A549 treated with RU486 at 1 μM for 4 hours (cell line): Measurements from ENCODE around the gene TDG. TPM values are rescaled to one million over a fixed set of nuclear protein-coding genes. Genes with fewer than 3 reads are reported as not detected.

Experiments
- total RNA-seq: library from RNA; stranded (reverse); fragments of 200-300 nt; extraction: Qiagen RNA extraction; gene quantifications from 5 replicates; pipeline ENCODE4 v1.2.3, GENCODE V29; 2022; ENCODE audit warnings: low read depth

The TDG gene
- total RNA-seq: 20.0 to 35.6 TPM (median 28.3 TPM) in 5 replicates

DNA sequence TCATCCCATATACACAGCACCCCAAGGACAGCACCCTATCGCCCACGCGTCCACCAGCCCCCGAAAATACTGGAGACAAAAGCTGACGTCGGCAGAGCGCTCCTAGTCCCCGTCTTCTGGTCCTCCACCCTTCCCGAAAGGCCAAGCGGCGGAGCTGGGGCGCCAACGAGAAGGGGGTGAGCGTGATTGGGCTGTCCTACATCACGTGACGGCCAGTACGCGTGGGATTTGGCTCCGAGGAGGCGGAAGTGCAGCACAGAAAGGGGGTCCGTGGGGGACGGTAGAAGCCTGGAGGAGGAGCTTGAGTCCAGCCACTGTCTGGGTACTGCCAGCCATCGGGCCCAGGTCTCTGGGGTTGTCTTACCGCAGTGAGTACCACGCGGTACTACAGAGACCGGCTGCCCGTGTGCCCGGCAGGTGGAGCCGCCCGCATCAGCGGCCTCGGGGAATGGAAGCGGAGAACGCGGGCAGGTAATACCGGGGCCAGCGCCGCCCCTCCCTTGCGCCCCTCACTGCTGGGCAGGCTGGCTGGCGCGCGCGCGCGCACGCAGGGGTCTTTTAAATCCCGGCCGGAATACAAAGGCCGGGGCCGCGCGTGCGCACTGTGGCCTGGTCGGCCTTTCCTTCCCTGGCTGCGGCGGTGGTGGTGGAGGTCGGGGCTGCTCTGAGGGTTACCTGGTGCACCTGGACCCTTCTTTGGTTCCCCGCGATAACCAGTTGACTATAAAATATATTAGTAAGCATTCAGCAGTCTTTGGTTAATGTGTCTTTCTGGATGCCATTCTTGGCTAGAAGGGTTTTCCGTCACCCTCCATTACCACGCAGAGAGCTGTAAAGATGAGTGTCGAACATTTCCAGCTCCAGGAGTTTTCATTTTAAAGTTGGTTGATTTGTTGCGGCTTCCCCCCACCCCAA, at the start of gene TDG:
TDG (plus strand) TSS at position 283 of the 915 bp plus-strand sequence; CDS start at position 449, 166 bp downstream.

DNA sequence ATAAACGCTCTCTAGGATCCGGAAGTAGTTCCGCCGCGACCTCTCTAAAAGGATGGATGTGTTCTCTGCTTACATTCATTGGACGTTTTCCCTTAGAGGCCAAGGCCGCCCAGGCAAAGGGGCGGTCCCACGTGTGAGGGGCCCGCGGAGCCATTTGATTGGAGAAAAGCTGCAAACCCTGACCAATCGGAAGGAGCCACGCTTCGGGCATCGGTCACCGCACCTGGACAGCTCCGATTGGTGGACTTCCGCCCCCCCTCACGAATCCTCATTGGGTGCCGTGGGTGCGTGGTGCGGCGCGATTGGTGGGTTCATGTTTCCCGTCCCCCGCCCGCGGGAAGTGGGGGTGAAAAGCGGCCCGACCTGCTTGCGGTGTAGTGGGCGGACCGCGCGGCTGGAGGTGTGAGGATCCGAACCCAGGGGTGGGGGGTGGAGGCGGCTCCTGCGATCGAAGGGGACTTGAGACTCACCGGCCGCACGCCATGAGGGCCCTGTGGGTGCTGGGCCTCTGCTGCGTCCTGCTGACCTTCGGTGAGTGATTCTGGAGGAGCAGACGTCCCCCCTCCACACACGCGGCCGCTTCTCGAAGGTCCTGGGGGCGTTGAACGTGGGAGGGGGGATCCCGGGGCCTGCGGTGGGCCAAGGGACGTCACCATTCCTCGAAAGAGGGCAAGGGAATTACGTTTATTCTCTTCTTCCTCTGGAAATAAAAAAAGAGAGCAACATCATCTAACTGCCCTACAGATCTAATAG, 35.5 kb upstream of the TDG start, which contains the start of gene HSP90B1:
HSP90B1 (plus strand) TSS at position 377 of the 753 bp plus-strand sequence; CDS start at position 483, 106 bp downstream.

Other genes with a start within 250 kb of the TDG start
- 6.6 to 9.3 TPM (median 7.8 TPM) in 5 replicates for gene NT5DC3, start 124.6 kb upstream of the TDG start, total RNA-seq
- 514 to 721 TPM (median 621 TPM) in 5 replicates for gene HSP90B1, start 35.5 kb upstream of the TDG start, total RNA-seq
- 0.18 to 0.74 TPM (median 0.30 TPM) in 4 of 5 replicates, not detected in the other for gene GLT8D2, start 84.3 kb downstream of the TDG start, total RNA-seq
- gene HCFC2, start 98.7 kb downstream of the TDG start, total RNA-seq: 2.8 to 4.9 TPM (median 4.6 TPM) in 5 replicates
- gene NFYB, start 172.3 kb downstream of the TDG start, total RNA-seq: 16.7 to 32.6 TPM (median 28.6 TPM) in 5 replicates
- 1,004 to 1,355 TPM (median 1,133 TPM) in 5 replicates for gene TXNRD1, start 249.9 kb downstream of the TDG start, total RNA-seq